ENCODE results near the gene PADI1. TPM values are rescaled to one million over a fixed set of nuclear protein-coding genes. Genes with fewer than 3 reads are reported as not detected.

The PADI1 gene
- polyA plus RNA-seq, 1 of the 3 experiments (the other 2 are of a cell fraction), result 0.26 TPM

DNA sequence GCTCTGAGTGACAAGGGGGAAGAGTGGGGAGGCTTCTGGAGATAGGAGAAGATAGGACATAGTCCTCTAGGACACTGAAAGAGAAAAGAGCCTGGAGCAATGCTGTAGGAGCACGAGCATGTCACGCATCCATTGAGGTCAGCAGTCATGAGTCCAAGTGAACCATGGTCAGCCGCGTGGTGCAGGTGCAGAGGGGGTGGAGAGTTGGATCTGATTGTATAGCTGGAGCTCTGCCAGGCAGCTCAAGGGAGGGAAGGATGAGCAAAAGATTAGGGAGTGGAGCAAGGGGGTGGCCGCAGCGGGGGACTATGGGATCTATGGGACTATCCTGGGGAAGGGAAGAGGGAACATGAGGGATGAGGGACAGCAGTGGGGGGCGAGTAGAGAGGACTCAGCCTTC lies 14.0 kb downstream of the PADI1 start:
- TF ChIP-seq NRF1 (IDR thresholded peaks at IDR 0.05; ENCODE audit: low read depth, low read length) (no peak), RCOR1 (IDR thresholded peaks at IDR 0.05; ENCODE audit: low read length) (no peak), TCF12 (IDR thresholded peaks at IDR 0.05) (no peak), MEF2A (IDR thresholded peaks at IDR 0.05; ENCODE audit: borderline replicate concordance, low read depth) (no peak), TEAD4 (IDR thresholded peaks at IDR 0.05; ENCODE audit: borderline replicate concordance, insufficient read depth) (no peak)
- TF ChIP-seq, protein P1, sequence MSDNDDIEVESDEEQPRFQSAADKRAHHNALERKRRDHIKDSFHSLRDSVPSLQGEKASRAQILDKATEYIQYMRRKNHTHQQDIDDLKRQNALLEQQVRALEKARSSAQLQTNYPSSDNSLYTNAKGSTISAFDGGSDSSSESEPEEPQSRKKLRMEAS (IDR thresholded peaks at IDR 0.05; ENCODE audit: low read depth), result no peak
- CTCF ChIA-PET, result interaction anchor here (2.0 kb wide), 1 partner anchor 18 kb away, joined by 9 read pairs; no protein-coding TSS in a partner anchor

DNA sequence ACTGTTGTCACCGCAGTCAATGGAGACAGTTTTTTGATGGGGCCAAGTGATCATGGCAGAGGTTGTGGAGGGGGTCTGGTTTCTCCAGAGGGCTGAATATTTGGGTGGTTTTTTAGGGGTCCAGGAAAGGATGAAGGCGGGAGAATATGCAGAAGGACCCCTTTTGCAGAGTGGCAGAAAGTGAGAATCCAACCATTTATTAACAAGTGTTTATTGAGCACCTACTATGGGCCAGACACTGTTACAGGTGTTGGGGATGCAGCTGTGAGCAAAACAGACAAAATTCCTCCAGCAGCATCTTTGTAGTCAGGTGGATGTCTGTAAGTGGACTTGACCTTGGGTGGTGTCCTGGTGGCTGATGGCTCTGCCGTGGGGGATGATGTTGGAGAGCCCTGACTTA lies 15.4 kb downstream of the PADI1 start:
- H3F3A ChIP-seq (replicated peaks; ENCODE audit: insufficient read depth), result peaks cover 3% of the 10 kb centered on the region
- WGBS (ENCODE audit: low lambda C conversion rate), result 67% methylated on average over 3 of the region's 3 CpGs
- DNase-seq, result no peak
- no peaks in the 10 kb centered on the region; a peak in 1 of 4 replicates for H3K4me1 ChIP-seq (ENCODE audit: control insufficient read depth in 1 of 2, insufficient read depth in 2 of 2, low read depth in 1 of 2, low read length in 1 of 2)
- CTCF ChIA-PET, result no interaction called here
- H3K9ac ChIP-seq, result no peak overlapping the region
- no peaks in the 10 kb centered on the region for H3K36me3 ChIP-seq (replicated peaks in 1 of 2; ENCODE audit: control insufficient read depth in 1 of 2, insufficient read depth in 2 of 2, low read length in 1 of 2)
- H2AFZ ChIP-seq (ENCODE audit: low read depth), result no peak overlapping the region
- H3K9me3 ChIP-seq, result no peaks in the 10 kb centered on the region
- POLR2A ChIA-PET, result no interaction called here
- H3K4me2 ChIP-seq, result no peak overlapping the region
- H4K20me1 ChIP-seq (ENCODE audit: insufficient read depth), result no peaks in the 10 kb centered on the region
- no peaks in the 10 kb centered on the region for H3K79me2 ChIP-seq (ENCODE audit: insufficient read depth)
- no peaks in the 10 kb centered on the region for H3K27me3 ChIP-seq (ENCODE audit: insufficient read depth)
- no peak for TF ChIP-seq ELF1 (IDR thresholded peaks at IDR 0.05)
- TF ChIP-seq RXRA (IDR thresholded peaks at IDR 0.05; ENCODE audit: borderline replicate concordance, low read depth), result no peak
- TF ChIP-seq FOXM1 (IDR thresholded peaks at IDR 0.05; ENCODE audit: low read depth), result no peak
- TF ChIP-seq MXI1 (IDR thresholded peaks at IDR 0.05; ENCODE audit: low read depth, low read length), result no peak
- TF ChIP-seq JUND (IDR thresholded peaks at IDR 0.05), result no peak
- TF ChIP-seq EP300 (IDR thresholded peaks at IDR 0.05; ENCODE audit: borderline replicate concordance in 1 of 2, low read depth in 1 of 2, low read length in 1 of 2), result no peak
- no peak for TF ChIP-seq NRF1 (IDR thresholded peaks at IDR 0.05; ENCODE audit: low read depth, low read length)
- H3K27ac ChIP-seq (ENCODE audit: low read depth in 2 of 2, low read length in 1 of 2), result no peak overlapping the region
- H3K4me3 ChIP-seq (ENCODE audit: low read depth in 2 of 2, low read length in 1 of 2), result no peak overlapping the region
- no peaks in the 10 kb centered on the region for H3K9me2 ChIP-seq

More for the DNA sequence above, 14.0 kb downstream of the PADI1 start:
- H3K9ac ChIP-seq, result no peak overlapping the region
- H3F3A ChIP-seq (replicated peaks; ENCODE audit: insufficient read depth), result peaks cover 3% of the 10 kb centered on the region
- H3K9me3 ChIP-seq, result no peaks in the 10 kb centered on the region
- no peaks in the 10 kb centered on the region for H3K9me2 ChIP-seq
- H3K79me2 ChIP-seq (ENCODE audit: insufficient read depth), result no peaks in the 10 kb centered on the region
- H2AFZ ChIP-seq (ENCODE audit: low read depth), result no peak overlapping the region
- H3K27me3 ChIP-seq (ENCODE audit: insufficient read depth), result no peaks in the 10 kb centered on the region
- H3K36me3 ChIP-seq (replicated peaks in 1 of 2; ENCODE audit: control insufficient read depth in 1 of 2, insufficient read depth in 2 of 2, low read length in 1 of 2), result no peaks in the 10 kb centered on the region
- no peaks in the 10 kb centered on the region; a peak in 1 of 4 replicates for H3K4me1 ChIP-seq (ENCODE audit: control insufficient read depth in 1 of 2, insufficient read depth in 2 of 2, low read depth in 1 of 2, low read length in 1 of 2)
- 30% methylated on average over 7 of the region's 7 CpGs for WGBS (ENCODE audit: low lambda C conversion rate)
- H3K4me3 ChIP-seq (ENCODE audit: low read depth in 2 of 2, low read length in 1 of 2), result no peak overlapping the region
- H3K27ac ChIP-seq (ENCODE audit: low read depth in 2 of 2, low read length in 1 of 2), result no peak overlapping the region
- no peak for DNase-seq
- H3K4me2 ChIP-seq, result no peak overlapping the region
- POLR2A ChIA-PET, result no interaction called here
- no peaks in the 10 kb centered on the region for H4K20me1 ChIP-seq (ENCODE audit: insufficient read depth)

DNA sequence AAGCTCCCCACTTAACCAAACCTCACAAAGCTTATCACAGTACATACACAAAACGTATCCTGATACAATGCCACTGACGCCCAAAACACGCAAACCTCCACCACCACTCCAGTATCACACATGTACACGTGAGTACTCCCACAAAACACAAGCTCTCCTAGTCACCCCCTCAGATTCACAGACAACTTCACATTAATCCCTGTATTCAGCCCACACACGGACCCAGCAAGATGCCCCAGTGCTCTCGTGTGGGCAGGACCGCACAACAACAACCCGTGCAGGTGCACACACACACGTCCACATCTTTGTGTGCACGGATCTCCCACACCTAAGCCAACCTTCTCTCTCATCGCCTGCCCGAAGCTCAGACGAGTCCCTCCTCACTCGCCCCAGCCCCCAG lies 17.6 kb downstream of the PADI1 start:
- Histone ChIP-seq H3K4me2 (no peak overlapping the region), H3K27me3 (ENCODE audit: insufficient read depth) (no peaks in the 10 kb centered on the region), H4K20me1 (ENCODE audit: insufficient read depth) (no peaks in the 10 kb centered on the region), H3K9ac (no peak overlapping the region), H3K4me1 (ENCODE audit: control insufficient read depth in 1 of 2, insufficient read depth in 2 of 2, low read depth in 1 of 2, low read length in 1 of 2) (no peaks in the 10 kb centered on the region), H3F3A (replicated peaks; ENCODE audit: insufficient read depth) (peaks cover under 1% of the 10 kb centered on the region), H3K9me3 (no peaks in the 10 kb centered on the region), H2AFZ (ENCODE audit: low read depth) (no peak overlapping the region), H3K27ac (ENCODE audit: low read depth in 2 of 2, low read length in 1 of 2) (no peak overlapping the region), H3K79me2 (ENCODE audit: insufficient read depth) (no peaks in the 10 kb centered on the region), H3K36me3 (replicated peaks in 1 of 2; ENCODE audit: control insufficient read depth in 1 of 2, insufficient read depth in 2 of 2, low read length in 1 of 2) (no peaks in the 10 kb centered on the region), H3K4me3 (ENCODE audit: low read depth in 2 of 2, low read length in 1 of 2) (no peak overlapping the region), H3K9me2 (no peaks in the 10 kb centered on the region)
- ChIA-PET CTCF (interaction anchor here (2.4 to 6.0 kb wide), 2 partner anchors 15 to 97 kb away, joined by 13 to 26 read pairs; no protein-coding TSS in a partner anchor), POLR2A (no interaction called here)
- 76% methylated on average over 14 of the region's 14 CpGs for WGBS (ENCODE audit: low lambda C conversion rate)
- no peak for DNase-seq
- TF ChIP-seq, protein P2, sequence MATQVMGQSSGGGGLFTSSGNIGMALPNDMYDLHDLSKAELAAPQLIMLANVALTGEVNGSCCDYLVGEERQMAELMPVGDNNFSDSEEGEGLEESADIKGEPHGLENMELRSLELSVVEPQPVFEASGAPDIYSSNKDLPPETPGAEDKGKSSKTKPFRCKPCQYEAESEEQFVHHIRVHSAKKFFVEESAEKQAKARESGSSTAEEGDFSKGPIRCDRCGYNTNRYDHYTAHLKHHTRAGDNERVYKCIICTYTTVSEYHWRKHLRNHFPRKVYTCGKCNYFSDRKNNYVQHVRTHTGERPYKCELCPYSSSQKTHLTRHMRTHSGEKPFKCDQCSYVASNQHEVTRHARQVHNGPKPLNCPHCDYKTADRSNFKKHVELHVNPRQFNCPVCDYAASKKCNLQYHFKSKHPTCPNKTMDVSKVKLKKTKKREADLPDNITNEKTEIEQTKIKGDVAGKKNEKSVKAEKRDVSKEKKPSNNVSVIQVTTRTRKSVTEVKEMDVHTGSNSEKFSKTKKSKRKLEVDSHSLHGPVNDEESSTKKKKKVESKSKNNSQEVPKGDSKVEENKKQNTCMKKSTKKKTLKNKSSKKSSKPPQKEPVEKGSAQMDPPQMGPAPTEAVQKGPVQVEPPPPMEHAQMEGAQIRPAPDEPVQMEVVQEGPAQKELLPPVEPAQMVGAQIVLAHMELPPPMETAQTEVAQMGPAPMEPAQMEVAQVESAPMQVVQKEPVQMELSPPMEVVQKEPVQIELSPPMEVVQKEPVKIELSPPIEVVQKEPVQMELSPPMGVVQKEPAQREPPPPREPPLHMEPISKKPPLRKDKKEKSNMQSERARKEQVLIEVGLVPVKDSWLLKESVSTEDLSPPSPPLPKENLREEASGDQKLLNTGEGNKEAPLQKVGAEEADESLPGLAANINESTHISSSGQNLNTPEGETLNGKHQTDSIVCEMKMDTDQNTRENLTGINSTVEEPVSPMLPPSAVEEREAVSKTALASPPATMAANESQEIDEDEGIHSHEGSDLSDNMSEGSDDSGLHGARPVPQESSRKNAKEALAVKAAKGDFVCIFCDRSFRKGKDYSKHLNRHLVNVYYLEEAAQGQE (IDR thresholded peaks at IDR 0.05; ENCODE audit: low read depth, low read length), result no peak
- no peak for TF ChIP-seq RAD21 (IDR thresholded peaks at IDR 0.05; ENCODE audit: low read length)
- TF ChIP-seq GATA2 (CRISPR knock-in tag; IDR thresholded peaks at IDR 0.05), result no peak
- TF ChIP-seq EZH2phosphoT487 (IDR thresholded peaks at IDR 0.05; ENCODE audit: borderline replicate concordance, low read depth), result no peak
- TF ChIP-seq FOXM1 (IDR thresholded peaks at IDR 0.05; ENCODE audit: low read depth), result no peak
- no peak for TF ChIP-seq TAF1 (IDR thresholded peaks at IDR 0.05; ENCODE audit: borderline replicate concordance, low read depth, low read length)
- TF ChIP-seq, protein P3, sequence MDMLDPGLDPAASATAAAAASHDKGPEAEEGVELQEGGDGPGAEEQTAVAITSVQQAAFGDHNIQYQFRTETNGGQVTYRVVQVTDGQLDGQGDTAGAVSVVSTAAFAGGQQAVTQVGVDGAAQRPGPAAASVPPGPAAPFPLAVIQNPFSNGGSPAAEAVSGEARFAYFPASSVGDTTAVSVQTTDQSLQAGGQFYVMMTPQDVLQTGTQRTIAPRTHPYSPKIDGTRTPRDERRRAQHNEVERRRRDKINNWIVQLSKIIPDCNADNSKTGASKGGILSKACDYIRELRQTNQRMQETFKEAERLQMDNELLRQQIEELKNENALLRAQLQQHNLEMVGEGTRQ (IDR thresholded peaks at IDR 0.05; ENCODE audit: borderline replicate concordance, low read depth, low read length), result no peak
- TF ChIP-seq ELF1 (IDR thresholded peaks at IDR 0.05), result no peak
- TF ChIP-seq EP300 (IDR thresholded peaks at IDR 0.05; ENCODE audit: borderline replicate concordance in 1 of 2, low read depth in 1 of 2, low read length in 1 of 2), result no peak
- no peak for TF ChIP-seq FOSL2 (IDR thresholded peaks at IDR 0.05; ENCODE audit: borderline replicate concordance, low read depth)
- TF ChIP-seq GABPA (IDR thresholded peaks at IDR 0.05; ENCODE audit: low read depth), result no peak

Measured in SK-N-SH (cell line).